ENCODE data around the gene SEMA5A.
A peak's percentile ranks its signal among the peaks of the same experiment; 100 is the strongest.

SEMA5A gene

DNA sequence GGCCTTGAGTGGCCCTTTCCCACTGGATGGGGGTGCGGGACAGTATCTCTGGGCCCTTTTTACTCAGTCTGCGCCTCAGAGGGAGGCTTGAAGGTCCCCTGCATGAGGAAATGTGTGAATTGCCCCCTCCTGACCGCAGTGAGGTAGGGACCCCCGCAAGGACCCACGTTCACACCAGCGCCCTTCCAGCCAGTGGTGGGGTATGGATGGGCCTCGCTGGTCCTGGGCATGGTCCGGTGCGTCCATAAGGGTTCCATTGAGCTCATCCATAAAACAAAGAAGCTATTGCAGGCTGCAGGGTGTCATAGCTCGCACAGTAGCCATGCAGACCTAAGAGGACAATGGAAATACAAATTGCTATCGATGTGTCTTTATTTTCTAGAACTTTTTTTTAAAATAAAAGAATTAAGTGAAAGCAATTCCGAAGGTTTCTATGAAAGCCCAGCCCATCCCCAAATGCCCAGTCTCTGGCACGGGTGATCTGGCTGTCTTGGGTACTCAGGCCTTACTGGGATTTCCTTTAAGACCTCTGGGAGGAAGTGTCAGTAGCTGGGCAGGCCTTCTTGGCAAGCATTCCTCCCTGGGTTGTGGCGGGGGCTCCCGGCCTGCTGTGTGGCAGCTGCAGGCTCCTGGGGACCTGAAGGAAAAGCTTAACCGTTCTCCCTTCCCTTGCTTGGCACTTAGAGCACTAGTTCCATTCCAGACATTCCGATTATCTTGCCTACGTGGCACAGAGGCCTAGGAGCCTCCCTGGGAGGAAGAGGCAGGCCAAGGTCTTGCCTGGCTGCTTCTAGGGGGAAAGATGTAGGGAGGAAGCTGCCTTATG lies 1.5 kb upstream of the SEMA5A start:
- TF ChIP-seq, protein P1, sequence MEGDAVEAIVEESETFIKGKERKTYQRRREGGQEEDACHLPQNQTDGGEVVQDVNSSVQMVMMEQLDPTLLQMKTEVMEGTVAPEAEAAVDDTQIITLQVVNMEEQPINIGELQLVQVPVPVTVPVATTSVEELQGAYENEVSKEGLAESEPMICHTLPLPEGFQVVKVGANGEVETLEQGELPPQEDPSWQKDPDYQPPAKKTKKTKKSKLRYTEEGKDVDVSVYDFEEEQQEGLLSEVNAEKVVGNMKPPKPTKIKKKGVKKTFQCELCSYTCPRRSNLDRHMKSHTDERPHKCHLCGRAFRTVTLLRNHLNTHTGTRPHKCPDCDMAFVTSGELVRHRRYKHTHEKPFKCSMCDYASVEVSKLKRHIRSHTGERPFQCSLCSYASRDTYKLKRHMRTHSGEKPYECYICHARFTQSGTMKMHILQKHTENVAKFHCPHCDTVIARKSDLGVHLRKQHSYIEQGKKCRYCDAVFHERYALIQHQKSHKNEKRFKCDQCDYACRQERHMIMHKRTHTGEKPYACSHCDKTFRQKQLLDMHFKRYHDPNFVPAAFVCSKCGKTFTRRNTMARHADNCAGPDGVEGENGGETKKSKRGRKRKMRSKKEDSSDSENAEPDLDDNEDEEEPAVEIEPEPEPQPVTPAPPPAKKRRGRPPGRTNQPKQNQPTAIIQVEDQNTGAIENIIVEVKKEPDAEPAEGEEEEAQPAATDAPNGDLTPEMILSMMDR (conservative IDR thresholded peaks at IDR 0.05), result no peak
- no peak overlapping the region for H3K27ac ChIP-seq

DNA sequence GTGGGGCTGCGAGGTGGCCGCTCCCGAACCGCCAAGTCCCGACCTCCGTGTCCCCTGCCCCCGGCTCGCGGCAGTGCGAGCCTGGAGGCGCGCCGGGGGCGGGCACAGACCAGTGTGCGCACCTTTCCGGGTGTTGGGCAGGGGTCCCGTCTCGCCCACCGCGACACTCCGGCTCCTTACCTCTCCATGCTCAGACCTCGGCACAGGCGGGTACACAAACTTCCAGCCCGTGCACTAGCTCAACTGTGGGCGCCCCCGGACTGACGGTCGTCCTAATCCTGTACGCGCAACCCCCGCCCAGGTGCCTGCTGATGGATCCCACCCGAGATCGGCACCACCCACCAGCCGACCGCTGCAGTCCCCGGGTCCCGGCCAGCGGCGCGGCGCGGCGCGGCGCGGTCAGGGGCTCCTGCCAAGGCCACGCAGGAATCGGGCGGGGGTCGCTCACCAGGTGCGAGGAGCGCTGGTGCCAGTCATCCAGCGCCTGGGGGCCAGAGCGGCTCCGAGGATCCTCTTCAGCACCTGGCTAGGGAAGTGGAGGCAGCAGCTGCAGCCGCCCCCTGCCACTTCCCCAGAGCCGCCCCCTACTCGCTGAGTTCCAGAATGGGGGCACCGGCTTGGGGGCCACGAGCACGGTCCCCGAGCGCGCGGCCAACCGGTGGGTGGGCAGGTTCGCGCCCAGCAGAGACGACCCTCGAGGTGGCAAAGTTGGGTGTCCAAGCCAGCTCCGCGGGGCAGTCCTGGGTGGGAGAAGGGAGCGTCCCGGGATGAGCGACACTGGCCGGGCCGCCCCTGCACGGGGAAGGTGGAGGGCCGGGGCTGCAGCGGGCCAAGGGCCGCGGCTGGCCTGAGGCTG lies 511 bp downstream of the SEMA5A start:
- no peak overlapping the region for H3K27ac ChIP-seq
- TF ChIP-seq, protein P1 (conservative IDR thresholded peaks at IDR 0.05), result no peak

DNA sequence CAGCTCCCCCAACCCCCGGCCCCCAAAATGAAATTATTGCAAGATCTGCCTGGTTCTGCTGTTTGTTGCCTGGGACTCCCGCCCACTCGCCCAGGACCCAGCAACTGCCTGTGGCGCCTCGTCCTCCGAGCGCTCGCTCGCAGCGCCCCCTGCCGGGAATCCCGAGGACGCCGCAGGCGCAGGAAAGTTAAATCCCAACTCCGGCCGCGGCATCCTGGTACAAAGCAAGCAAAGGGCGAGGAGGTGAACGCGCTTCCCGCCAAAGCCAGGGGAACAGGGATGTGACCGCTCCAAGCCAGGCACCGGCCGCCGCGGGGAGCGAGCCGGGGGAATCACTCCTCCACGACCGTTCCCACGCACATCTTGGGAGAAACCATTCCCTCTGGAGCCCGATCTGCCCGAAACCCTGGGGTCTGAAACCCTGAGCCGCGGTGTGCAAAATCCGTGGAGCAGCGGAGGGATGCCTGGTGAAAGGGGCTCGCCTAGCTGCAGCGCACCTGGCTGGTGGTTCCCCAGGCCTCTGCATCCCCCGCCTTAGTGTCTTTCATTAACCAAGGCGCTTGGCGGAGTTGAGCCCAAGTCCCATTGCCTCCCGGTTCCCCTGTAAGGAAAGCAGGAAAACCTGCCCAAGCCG lies 1.3 kb downstream of the SEMA5A start:
- no peak overlapping the region for H3K27ac ChIP-seq
- TF ChIP-seq, protein P1 (conservative IDR thresholded peaks at IDR 0.05), result peak; percentile 94

DNA sequence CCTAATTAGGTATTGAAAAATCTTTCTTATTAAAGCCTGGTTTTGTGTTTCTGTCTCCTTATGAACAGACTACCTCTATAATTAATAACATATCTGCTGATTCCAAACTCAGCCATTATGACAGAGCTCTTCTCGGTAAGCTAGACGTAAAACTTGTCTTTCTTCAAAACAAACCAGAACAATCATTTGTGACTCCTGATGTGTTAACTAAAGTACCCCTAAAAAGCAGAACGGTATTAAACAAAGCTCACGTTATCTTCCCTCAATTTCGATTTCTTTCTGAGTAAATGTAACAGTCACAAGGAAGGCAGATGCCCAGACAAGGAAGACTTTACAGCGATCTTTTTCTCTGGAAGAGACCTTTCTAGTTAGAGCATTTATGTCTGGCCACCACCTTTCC lies 1.8 kb downstream of the SEMA5A start:
- TF ChIP-seq, protein P1 (conservative IDR thresholded peaks at IDR 0.05), result no peak
- H3K27ac ChIP-seq, result no peak overlapping the region

DNA sequence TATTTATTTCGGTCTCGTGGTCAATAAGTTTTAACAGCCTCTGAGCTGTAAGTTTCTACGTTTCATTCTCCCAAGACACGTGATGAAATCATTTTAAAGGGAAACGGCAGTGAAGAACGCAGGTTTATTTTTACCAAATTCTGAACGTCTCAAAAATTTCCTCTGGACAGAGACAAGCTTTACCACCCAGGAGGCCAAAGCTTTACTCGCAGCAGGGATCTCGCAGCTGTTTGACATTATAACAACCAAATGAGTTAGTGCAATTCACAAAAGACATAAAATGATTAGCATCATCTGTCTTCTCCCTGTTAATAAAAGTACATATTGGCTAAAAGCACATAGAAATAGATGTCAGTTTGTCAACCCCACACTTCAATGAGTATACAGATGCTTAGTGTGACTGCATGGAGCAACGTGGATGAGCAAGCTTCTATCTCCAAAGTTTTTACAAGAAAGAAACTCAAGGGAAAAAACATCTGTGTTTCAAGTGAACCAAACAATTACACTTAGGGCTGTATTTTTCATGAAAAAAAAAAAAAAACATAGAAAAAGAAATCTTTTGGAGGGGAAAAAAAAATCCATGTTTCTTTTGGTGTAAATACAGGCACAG lies 2.5 kb downstream of the SEMA5A start:
- TF ChIP-seq, protein P1 (conservative IDR thresholded peaks at IDR 0.05), result no peak
- no peak overlapping the region for H3K27ac ChIP-seq

DNA sequence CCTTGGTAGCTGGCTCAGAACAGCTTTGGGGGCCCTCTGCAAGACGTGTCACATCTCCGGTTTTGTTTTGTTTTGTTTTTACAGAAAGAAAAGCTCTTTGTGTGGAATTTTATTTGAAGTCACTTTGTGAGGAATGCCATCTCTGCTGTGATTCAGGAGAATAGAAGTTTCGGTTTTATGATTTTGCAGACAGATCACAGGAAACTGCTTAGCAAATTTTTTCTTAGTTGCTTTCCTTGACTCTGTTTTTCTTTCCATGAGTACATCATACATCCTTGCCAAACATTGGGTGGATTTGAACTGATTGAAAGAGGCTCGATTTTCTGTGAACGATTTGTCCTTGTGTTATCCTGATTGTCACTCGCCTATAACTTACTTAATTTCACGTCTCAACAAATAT lies 5.1 kb downstream of the SEMA5A start:
- H3K27ac ChIP-seq, result no peak overlapping the region

More for the DNA sequence above, 5.1 kb downstream of the SEMA5A start:
- TF ChIP-seq, protein P1 (conservative IDR thresholded peaks at IDR 0.05), result no peak

All from VCaP (cell line).